HG03175 (cell line): Measurements from ENCODE around the gene GIPC2.
"Not testable (repeated sequence)": the region's sequence is repeated elsewhere in the genome, so short reads cannot be mapped to it uniquely, and the experiment has no call there.

Experiments
- ATAC-seq: cut with Tn5 transposase; IDR thresholded peaks from one replicate; pipeline ENCODE4 v1.9.1; 2021; ENCODE audit warnings: mild to moderate bottlenecking, moderate library complexity; ENCODE audit not compliant: unreplicated experiment

GIPC2 gene, protein sequence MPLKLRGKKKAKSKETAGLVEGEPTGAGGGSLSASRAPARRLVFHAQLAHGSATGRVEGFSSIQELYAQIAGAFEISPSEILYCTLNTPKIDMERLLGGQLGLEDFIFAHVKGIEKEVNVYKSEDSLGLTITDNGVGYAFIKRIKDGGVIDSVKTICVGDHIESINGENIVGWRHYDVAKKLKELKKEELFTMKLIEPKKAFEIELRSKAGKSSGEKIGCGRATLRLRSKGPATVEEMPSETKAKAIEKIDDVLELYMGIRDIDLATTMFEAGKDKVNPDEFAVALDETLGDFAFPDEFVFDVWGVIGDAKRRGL

GRCh38 chr1:78045926-78046778, at the start of gene GIPC2:
Gene GIPC2 (plus strand): TSS chr1:78045966. CDS start chr1:78046095, 129 bp downstream.
- peak; percentile 46 for ATAC-seq

- ATAC-seq, result no peak
Measured at GRCh38 chr1:77996734-77997133, 49.0 kb upstream of the GIPC2 start.

GRCh38 chr1:78000536-78000935, 45.2 kb upstream of the GIPC2 start:
- not testable (repeated sequence) for ATAC-seq

DNA sequence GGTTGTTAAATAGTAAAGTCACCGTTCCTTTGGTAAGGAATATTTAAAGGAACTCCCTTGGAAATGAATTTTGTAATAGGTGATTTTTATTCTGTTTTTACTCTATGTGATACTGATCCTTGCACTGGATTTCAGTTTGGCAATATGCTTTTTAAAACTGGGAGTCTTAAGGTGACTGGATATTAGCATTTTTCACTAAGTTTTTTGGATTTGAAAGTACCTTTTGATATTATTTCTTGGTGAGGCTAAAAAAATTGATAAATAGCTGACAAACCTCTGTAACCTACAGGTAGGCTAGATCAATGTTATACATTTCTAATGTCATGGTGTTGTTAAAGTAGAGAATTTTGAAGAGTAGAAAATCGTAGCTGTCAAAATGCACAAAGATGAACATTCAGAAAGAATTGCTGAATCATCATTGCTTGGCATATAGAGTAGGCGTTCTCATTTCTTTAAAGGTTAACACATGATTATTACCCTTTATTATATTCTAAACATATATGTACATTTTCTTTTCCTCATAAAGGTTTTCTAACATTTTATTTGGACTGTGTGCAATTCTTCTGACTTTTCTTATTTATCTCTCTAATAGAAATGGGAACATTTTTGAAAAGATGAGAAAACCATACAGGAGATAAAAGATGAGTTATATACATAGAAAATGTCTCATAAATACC, 42.6 kb upstream of the GIPC2 start:
- no peak for ATAC-seq

- peak; percentile 63 for ATAC-seq
Measured at GRCh38 chr1:78003882-78004718, 41.7 kb upstream of the GIPC2 start.

GRCh38 chr1:78004719-78005447, 40.9 kb upstream of the GIPC2 start, which contains the start of gene DNAJB4:
Gene DNAJB4 (plus strand): TSS chr1:78004939. CDS start chr1:78005111, 172 bp downstream.
- peak; percentile 98 for ATAC-seq

DNA sequence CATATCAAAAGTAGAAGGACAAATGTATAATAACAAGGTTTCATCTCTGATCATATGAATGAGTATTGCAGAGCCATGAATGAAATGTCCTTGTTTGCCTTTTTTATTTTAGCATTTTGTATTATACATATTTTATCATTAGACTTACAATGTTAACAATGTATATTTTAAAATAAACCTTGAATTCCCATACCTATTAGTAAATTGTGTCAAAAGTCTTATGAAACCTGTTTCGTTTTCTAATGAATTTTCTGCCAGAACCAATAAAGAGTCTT, 40.4 kb upstream of the GIPC2 start:
- ATAC-seq, result no peak

DNA sequence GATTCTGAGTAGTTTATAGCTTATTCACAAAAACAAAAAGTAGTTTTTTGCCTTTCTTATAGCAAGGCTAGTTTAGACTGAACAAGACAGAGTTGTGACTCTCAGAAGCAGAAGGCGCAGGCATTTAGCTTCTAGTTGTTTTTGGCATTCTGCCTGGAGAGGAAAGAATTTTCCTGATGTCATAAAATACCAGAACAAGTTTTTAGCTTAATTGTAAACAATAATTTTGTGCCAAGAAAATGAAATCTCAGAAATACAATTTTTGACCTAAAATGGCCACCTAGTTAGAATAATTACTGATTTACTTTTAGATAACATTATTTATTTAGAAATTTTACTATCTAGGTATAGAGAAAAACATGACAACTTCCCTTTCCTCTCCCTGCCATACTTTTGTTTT, 40.0 kb upstream of the GIPC2 start:
- no peak for ATAC-seq

- ATAC-seq, result no peak
Measured at GRCh38 chr1:78006521-78006920, 39.2 kb upstream of the GIPC2 start.

- no peak for ATAC-seq
Measured at GRCh38 chr1:78007677-78008341, 38.0 kb upstream of the GIPC2 start.

GRCh38 chr1:78009276-78009675, 36.5 kb upstream of the GIPC2 start:
- ATAC-seq, result no peak

- ATAC-seq, result no peak
Measured at GRCh38 chr1:78009836-78010235, 35.9 kb upstream of the GIPC2 start.

GRCh38 chr1:78011050-78011449, 34.7 kb upstream of the GIPC2 start:
- no peak for ATAC-seq

- no peak for ATAC-seq
Measured at GRCh38 chr1:78015148-78015547, 30.6 kb upstream of the GIPC2 start.

DNA sequence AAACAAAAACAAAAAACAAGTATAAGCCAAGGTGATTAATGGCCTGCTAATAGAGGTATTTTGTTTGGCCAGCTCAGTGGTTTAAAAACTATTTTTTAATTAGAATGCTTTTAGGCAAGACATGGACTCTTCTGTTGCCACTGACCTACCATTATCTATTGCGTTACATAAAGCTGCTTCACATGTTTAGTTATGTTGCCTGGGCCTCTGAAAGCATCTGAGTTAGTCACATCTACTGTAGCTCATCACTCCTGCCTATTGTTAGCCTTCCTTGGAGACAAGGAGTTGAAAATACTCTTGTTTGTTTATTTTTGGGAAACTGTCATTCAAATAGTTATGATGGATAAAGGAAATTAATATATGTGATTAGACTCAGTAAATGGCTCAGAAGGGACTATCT, 26.7 kb upstream of the GIPC2 start:
- no peak for ATAC-seq

- not testable (repeated sequence) for ATAC-seq
Measured at GRCh38 chr1:78021134-78021533, 24.6 kb upstream of the GIPC2 start.

DNA sequence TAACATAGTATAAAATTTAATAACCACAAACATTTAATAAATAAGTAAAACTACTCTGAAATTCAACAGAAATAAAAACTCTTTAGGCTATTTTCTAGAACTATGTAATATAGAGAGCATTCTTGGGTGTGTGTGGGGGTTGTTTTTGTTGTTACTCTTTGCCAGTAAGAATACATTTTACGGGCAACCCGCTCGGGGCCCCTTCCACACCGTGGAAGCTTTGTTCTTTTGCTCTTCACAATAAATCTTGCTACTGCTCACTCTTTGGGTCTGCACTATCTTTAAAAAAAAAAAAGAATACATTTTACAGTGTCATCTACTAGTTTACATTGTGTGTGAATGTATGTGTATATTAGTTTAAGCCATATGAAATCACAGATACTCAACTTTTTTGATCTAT, 16.0 kb upstream of the GIPC2 start:
- ATAC-seq, result no peak

DNA sequence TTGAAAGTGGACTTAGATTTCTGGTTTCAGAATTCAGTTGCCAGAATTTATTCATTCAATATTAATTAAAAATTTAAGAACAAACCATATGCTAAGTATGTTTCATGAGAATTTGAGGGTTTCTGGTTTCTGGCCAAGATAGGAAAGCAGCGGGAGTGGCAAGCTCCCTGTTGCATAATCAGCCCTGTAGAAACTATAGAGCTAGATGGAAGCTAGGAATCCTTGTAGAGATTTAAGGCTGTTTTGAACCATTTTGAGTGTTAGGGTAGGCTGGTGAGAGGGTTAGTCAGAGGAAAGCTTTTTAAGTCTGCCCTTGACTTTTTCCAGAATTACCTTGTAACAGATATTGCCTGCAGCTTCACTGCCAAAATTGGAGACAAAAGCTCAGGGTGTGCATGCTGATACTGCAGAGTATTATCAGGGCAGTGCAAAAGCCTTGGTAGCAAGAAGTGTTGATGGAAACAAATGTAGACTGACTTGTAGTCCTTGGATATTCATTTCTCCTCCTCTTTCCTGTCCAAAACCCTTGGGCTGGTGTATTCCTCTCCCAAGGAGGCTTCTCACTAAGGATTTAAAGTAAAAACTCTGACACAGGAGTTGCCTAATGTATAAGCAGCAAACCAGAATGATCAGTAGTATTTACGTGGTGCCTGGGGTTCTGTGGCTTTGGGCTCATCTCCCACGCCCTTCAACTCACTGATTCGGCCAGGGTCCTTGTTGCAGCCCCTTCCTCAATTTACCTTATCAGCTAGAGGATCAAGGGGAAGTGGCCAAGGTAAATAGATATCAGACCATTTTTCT, 12.6 kb upstream of the GIPC2 start:
- no peak for ATAC-seq

DNA sequence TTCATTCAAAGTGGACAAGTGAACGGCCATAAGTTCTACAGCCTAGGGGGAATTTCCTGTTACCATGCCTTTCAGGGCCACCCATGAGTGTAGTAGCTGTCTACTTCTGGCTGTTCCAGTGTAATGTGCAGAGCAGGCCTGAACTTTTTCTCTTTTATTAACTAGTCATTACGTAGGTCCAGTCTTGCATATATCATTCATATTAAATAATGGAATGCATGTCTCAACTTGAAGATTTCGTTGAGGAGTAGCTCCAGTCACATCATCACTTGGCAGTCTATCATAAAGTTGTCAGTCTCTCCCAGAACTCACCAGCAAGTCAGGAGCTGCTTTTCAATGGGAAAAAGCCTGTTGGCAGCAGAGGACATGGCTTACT, 12.0 kb upstream of the GIPC2 start:
- ATAC-seq, result no peak
